Stimulated activated naive B cell treated with anti-CD40 and anti-IgM and Interleukin-4, amounts not matched to agents 10 μg/mL and 1 μg/mL and 100 μg/mL, for 72 hours (primary cell): ENCODE measurements around the gene RAC2.

Experiments
- ATAC-seq, 2 donors: fragments of 150-1000 bp; cut with Tn5 transposase; replicated peaks; 2 replicates each; pipeline ENCODE4 v1.10.0; 2021; ENCODE audit warnings: moderate library complexity in 1 of 2
- DNase-seq: peaks from one replicate; pipeline ENCODE4 v3.0.0; 2021
- H3K27ac Mint-ChIP-seq: one replicate; pipeline ENCODE4 v1.8.0; 2022; ENCODE audit warnings: mild to moderate bottlenecking, mixed read lengths
- H3K27me3 Mint-ChIP-seq, 2 donors: one replicate each; pipeline ENCODE4 v1.8.0; 2022; ENCODE audit warnings: mixed read lengths in 2 of 2
- H3K36me3 Mint-ChIP-seq, 2 donors: one replicate each; pipeline ENCODE4 v1.8.0; 2022; ENCODE audit warnings: mixed read lengths in 2 of 2, mild to moderate bottlenecking in 1 of 2
- H3K4me1 Mint-ChIP-seq, 2 donors: one replicate each; pipeline ENCODE4 v1.8.0; 2022; ENCODE audit warnings: mixed read lengths in 2 of 2, mild to moderate bottlenecking in 1 of 2
- H3K4me3 Mint-ChIP-seq, 2 donors: one replicate each; pipeline ENCODE4 v1.8.0; 2022; ENCODE audit warnings: mild to moderate bottlenecking in 2 of 2, mixed read lengths in 2 of 2, moderate library complexity in 1 of 2
- H3K9me3 Mint-ChIP-seq, 2 donors: one replicate each; pipeline ENCODE4 v1.8.0; 2022; ENCODE audit warnings: mixed read lengths in 2 of 2, mild to moderate bottlenecking in 1 of 2

RAC2 gene

DNA sequence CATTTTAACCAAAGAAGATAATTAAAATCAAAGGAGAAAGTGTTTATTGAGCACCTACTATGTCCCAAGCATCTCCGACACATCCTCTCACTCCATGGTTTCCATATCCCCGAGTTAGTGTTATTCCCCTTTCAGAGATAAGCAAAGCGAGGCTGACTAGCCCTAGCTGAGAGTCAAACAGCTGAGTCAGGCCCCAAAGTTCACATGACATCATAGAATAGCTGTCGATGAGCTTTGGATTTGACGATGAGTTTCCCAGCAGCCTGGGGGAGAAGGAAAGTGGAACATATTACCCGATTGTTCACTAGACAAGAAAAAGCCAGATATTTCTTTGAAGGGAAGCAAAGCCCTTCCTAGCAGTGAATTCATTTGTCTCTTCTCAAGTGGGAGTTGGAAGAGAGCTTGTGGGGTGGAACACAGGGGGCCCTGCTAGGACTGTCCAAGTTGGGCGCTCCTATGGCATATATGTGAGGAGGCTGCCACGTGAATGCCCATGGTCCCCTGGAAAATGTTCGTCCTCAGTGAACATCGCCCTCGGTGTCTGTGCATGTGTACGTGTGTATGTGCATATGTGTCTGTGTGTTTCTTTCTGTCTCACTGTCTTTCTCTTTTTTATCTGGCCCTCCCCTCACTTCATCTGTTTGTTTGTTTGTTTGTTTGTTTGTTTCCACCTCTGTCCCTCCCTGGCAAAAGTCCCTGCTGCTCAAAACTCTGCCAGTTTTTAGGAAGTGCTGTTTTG, 37.7 kb upstream of the RAC2 start:
- peaks cover 70 to 91% of the 10 kb centered on the region in 2 donors for H3K4me1 Mint-ChIP-seq
- peak in 1 of 2 donors; percentile 0 for ATAC-seq

DNA sequence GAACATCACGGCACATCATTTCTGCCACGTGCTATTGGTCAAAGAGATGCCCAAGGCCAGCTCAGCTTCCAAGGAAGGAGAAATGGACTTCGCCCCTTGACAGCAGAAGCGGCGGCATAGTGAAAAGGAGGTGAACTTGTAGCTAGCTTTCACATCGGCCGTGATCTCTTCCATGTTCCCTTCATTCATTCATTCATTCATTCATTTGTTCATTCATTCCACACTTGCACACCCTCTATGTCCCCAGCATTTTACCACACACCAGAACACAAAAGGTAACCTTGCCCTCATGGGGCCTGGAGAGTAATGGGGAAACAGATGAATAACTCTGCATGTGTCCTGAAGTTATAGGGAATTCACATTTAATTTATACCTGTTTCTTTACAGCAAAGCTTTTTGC, 37.1 kb upstream of the RAC2 start:
- Mint-ChIP-seq H3K27me3 (no peaks in the 10 kb centered on the region), H3K9me3 (no peaks in the 10 kb centered on the region), H3K36me3 (peaks cover 2 to 6% of the 10 kb centered on the region in 2 donors), H3K4me3 (no peak overlapping the region), H3K4me1 (peaks cover 67 to 91% of the 10 kb centered on the region in 2 donors), H3K27ac (peak overlapping the region; percentile 51)
- ATAC-seq (no peak), DNase-seq (no peak)

More for the DNA sequence above, 37.7 kb upstream of the RAC2 start:
- peak overlapping the region; percentile 83 to 95 for H3K4me3 Mint-ChIP-seq
- no peak for DNase-seq
- H3K27ac Mint-ChIP-seq: peak overlapping the region; percentile 98
- H3K27me3 Mint-ChIP-seq: no peaks in the 10 kb centered on the region
- H3K36me3 Mint-ChIP-seq: peaks cover 5 to 11% of the 10 kb centered on the region in 2 donors
- H3K9me3 Mint-ChIP-seq: no peaks in the 10 kb centered on the region

DNA sequence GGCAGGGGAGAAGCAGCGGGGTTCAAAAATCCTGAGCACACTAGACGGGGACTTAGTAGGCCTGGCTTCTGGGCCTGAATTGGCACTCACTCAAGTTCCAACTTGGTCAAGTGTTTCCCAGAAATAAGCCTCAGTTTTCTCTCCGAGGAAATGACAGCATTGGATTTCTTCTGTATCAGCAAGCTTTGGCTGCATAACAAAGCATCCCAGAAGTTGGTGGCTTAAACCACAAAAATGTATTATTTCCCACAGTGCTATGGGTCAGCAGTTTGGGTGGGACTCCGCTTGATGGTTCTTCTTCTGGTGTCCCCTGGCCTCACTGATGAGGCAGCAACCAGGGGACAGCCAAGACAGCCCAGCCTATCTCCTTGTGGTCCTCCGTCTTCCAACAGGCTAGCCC, 36.6 kb upstream of the RAC2 start:
- H3K36me3 Mint-ChIP-seq: peaks cover 2 to 3% of the 10 kb centered on the region in 2 donors
- no peak overlapping the region for H3K4me3 Mint-ChIP-seq
- ATAC-seq (no peak), DNase-seq (no peak)
- H3K4me1 Mint-ChIP-seq: peaks cover 68 to 91% of the 10 kb centered on the region in 2 donors
- no peaks in the 10 kb centered on the region for H3K27me3 Mint-ChIP-seq
- H3K27ac Mint-ChIP-seq: peak overlapping the region; percentile 51
- no peaks in the 10 kb centered on the region for H3K9me3 Mint-ChIP-seq

DNA sequence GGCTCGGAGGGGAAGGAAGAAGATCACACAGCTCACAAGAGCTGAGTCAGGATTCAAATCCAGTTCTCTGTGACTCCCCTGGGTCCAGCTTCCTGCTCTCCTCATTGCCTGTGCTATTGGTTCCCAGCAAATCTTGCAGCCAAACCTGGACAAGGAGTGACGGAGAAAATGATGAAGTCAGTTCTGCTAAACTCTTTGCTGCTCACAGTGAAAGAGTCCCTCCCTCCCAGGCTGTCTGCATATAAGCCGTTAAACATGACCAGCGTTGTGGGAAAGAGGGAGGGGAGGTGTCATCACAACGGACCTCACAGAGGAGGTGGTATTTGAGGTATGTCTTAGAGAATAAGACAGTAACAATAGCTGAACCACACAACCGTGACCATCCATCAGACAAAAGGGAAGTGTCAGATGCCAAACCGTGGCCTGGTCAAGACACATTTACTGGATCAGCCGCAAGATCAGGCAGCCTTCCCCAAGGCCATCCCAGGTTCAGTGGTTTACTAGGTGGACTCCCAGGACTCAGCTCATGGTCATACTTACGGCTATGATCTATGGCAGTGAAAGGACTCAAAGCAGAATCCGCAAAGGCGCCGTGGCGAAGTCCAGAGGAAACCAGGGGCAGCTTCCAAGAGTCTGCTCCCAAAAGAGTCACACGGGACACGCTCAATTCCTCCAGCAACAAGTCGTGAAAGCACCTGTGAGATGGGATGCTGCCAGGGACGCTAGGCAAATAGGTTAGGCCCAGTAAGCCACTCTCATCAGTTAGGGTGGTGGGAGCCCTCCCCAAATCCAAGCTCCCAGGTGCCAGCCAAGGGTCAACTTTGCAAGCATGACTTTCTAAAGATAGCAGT, 35.5 kb upstream of the RAC2 start:
- ATAC-seq: peak; percentile 20 to 28
- Mint-ChIP-seq H3K9me3 (no peaks in the 10 kb centered on the region), H3K27ac (peak overlapping the region; percentile 11), H3K36me3 (no peaks in the 10 kb centered on the region), H3K4me3 (no peak overlapping the region), H3K27me3 (no peaks in the 10 kb centered on the region), H3K4me1 (peaks cover 73 to 93% of the 10 kb centered on the region in 2 donors)
- no peak for DNase-seq

DNA sequence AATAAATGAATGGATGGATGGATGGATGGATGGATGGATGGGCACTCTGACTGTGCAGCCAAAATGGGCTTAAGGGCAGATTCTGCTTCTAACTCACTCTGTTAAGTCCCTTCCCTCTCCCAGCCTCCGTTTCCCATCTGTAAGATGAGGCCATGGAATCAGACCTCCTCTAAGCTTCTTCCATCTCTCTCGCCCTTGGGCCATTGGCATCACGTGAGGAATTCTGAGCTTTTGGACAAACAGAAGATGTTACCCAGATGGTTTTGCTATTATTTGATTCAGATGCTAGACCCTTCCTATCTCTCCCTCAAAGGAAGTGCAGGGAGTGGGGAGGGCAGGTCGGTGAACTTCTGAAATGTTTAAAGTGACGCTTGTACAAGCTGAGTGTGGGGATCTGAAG, 34.2 kb upstream of the RAC2 start:
- DNase-seq (no peak), ATAC-seq (no peak)
- no peak overlapping the region for H3K4me3 Mint-ChIP-seq
- H3K36me3 Mint-ChIP-seq: no peaks in the 10 kb centered on the region
- H3K9me3 Mint-ChIP-seq: no peaks in the 10 kb centered on the region
- H3K27me3 Mint-ChIP-seq: no peaks in the 10 kb centered on the region
- H3K4me1 Mint-ChIP-seq: peaks cover 74 to 93% of the 10 kb centered on the region in 2 donors
- peak overlapping the region; percentile 65 for H3K27ac Mint-ChIP-seq

DNA sequence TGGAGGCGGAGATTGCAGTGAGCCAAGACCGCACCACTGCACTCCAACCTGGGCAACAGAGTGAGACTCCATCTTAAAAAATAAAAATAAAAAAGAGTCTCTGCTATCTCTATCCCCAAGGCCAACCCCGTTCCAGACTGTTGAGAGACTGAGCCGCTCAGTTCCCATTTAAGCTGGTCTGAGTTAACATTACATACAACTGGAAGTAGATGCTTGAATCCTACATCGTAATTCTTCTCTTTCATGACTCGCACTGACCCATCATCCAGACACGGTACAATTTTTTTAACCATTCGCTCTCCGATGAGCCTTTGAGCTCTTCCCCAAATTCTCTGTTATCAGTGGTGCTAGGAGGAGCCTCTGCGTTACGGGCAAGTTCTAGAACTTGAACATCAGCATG, 33.3 kb upstream of the RAC2 start:
- H3K36me3 Mint-ChIP-seq: no peaks in the 10 kb centered on the region
- H3K4me3 Mint-ChIP-seq: no peak overlapping the region
- no peaks in the 10 kb centered on the region for H3K9me3 Mint-ChIP-seq
- DNase-seq (no peak), ATAC-seq (no peak)
- H3K27me3 Mint-ChIP-seq: no peaks in the 10 kb centered on the region
- peaks cover 70 to 88% of the 10 kb centered on the region in 2 donors for H3K4me1 Mint-ChIP-seq
- H3K27ac Mint-ChIP-seq: no peak overlapping the region

DNA sequence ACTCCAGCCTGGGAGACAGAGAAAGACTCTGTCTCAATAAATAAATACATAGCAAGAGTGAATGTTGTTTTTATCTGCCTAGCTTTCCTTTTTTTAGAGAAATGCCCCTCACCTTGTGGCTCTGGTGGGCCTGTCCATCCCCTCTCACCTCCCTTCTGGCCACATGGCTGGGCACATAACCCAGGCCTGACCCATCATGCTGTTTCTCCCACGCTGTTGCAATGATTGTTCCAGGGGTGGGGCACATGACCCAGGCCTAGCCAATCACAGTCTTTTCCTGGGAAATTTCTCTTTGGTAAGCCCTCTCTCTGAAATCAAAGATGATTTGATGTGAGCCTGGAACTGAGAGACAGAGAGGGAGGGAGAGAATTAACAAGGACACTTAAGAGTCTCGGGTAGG, 32.7 kb upstream of the RAC2 start:
- Mint-ChIP-seq H3K4me1 (peaks cover 64 to 84% of the 10 kb centered on the region in 2 donors), H3K36me3 (no peaks in the 10 kb centered on the region), H3K4me3 (no peak overlapping the region), H3K27me3 (no peaks in the 10 kb centered on the region), H3K9me3 (no peaks in the 10 kb centered on the region), H3K27ac (no peak overlapping the region)
- ATAC-seq: no peak
- no peak for DNase-seq

DNA sequence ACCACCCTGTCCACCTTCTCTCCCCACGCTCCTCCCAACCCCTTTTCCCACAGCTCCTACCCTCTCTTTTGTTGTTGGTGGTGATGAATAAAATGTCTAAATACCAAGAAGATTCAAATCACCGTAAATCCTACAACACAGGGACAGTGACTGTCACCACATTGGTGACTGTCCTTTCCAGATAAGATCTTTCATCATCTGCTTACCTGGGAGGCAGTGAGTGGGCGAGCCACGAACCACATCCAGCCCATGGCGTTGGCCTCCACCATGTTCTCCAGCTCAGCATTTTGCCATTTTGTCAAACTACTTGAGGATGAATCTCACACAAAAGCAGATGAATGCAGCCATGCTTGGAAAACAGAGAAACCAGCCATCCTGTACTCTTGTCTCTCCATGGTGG, 31.6 kb upstream of the RAC2 start:
- DNase-seq: no peak
- H3K4me1 Mint-ChIP-seq: peaks cover 56 to 76% of the 10 kb centered on the region in 2 donors
- no peak for ATAC-seq
- H3K27ac Mint-ChIP-seq: peak overlapping the region; percentile 14
- H3K9me3 Mint-ChIP-seq: no peaks in the 10 kb centered on the region
- no peak overlapping the region for H3K4me3 Mint-ChIP-seq
- H3K36me3 Mint-ChIP-seq: no peaks in the 10 kb centered on the region
- no peaks in the 10 kb centered on the region for H3K27me3 Mint-ChIP-seq

DNA sequence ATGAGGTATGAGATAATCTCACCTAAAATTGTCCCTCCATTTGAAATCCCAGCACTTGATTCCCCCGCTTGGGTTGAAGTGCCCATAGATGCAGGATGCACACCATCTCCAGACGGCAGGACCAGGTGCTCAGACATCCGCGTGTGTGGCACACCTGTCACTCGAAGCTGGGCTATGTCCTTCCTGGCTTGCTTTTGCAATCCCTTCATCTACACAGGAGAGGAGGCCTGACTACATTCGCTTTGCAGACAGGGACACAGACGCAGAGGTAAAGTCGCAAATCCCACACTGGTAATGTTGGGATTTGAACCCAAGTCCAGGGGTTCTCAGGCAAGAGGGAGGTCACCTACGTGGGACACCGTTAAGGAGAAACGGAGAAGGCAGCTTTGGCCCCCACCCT, 31.1 kb upstream of the RAC2 start:
- Mint-ChIP-seq H3K4me3 (no peak overlapping the region), H3K27me3 (no peaks in the 10 kb centered on the region), H3K9me3 (no peaks in the 10 kb centered on the region), H3K4me1 (peaks cover 55 to 74% of the 10 kb centered on the region in 2 donors), H3K36me3 (no peaks in the 10 kb centered on the region), H3K27ac (peak overlapping the region; percentile 3)
- DNase-seq: no peak
- ATAC-seq: no peak

DNA sequence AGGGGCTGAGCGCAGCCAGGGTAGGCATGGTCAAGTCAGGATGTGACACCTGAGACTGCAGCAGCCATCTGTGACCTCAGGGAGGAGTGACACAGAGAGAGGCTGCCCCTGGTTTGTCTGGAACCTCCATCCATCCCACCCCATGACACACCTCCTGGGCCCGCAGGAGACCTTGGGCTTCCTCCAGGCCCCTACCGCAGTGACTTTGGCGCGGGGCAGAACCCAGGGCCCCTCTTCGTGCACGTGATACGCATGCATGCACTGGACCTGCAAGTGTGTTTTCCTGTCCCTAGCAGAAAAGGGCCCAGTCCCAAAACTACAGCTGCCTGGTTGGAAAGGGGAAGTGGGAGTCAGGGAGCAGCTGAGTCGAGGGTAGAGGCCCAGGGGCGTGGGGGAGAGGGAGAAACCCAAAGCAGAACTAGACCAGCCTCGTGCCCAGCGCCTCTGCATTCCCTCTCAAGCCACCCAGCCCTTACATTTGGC, 30.4 kb upstream of the RAC2 start:
- H3K27ac Mint-ChIP-seq: peak overlapping the region; percentile 84
- H3K36me3 Mint-ChIP-seq: no peaks in the 10 kb centered on the region
- peaks cover 56 to 74% of the 10 kb centered on the region in 2 donors for H3K4me1 Mint-ChIP-seq
- no peaks in the 10 kb centered on the region for H3K27me3 Mint-ChIP-seq
- peak; percentile 80 to 81 for ATAC-seq
- H3K4me3 Mint-ChIP-seq: peak overlapping the region in 1 of 2 donors; percentile 20
- no peaks in the 10 kb centered on the region for H3K9me3 Mint-ChIP-seq
- DNase-seq: peak; percentile 60

DNA sequence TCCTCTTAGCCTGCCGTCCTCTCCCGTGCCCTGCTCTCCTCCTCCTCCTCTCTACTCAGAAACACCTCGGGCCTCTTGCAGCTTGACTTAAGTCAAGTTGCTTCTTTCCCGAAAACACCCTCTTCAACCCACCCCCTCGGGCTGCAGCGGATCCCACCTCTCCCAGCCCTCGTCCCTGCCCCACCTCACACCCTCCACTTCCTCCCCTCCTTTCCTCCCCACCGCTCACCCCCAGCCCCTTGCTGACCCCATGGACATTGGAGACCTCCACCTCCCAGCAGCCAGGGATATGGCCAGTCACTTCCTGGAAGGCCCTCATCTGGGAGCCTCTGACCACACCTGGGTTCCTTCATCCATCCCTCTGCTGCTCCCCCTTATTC, 29.8 kb upstream of the RAC2 start:
- H3K4me3 Mint-ChIP-seq: peak overlapping the region in 1 of 2 donors; percentile 20
- no peak for ATAC-seq

DNA sequence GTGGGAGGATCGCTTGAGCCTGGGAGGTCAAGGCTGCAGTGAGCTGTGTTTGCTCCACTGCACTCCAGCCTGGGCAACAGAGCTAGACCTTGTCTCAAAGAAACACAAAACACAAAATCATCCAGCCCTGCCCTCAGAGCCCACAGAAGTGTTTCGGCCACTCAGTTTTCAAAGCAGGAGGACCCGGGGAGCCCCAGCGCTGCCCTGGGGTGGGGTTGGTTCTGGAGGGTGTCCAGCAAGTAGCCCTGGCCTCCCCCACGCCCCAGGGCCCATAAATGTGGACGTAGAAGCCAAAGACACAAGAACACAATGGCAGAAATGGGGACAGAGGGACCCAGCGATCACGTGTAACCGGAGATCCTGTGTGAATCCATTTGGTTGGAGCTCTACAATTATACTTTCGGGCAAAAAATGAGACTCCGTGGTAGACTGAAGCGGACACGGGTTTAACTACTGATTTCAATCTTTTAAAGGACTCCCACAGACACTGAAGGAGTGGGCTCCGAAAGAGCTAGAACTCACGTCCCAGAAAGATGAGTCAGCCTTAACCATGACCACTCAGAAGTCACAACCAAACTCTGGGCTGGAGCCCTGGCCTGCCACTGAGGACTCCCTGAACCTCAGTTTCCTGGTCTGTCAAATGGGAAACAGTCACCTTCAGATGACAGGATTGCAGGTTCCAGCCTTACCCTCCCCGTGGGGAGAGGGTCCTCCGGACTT, 29.2 kb upstream of the RAC2 start:
- H3K27me3 Mint-ChIP-seq: no peaks in the 10 kb centered on the region
- DNase-seq (no peak), ATAC-seq (peak; percentile 44 to 58)
- peaks cover 48 to 65% of the 10 kb centered on the region in 2 donors for H3K4me1 Mint-ChIP-seq
- no peak overlapping the region for H3K4me3 Mint-ChIP-seq
- H3K36me3 Mint-ChIP-seq: no peaks in the 10 kb centered on the region
- peak overlapping the region; percentile 75 for H3K27ac Mint-ChIP-seq
- no peaks in the 10 kb centered on the region for H3K9me3 Mint-ChIP-seq

More for the DNA sequence above, 29.8 kb upstream of the RAC2 start:
- peak overlapping the region; percentile 75 for H3K27ac Mint-ChIP-seq
- no peaks in the 10 kb centered on the region for H3K36me3 Mint-ChIP-seq
- H3K27me3 Mint-ChIP-seq: no peaks in the 10 kb centered on the region
- peaks cover 54 to 71% of the 10 kb centered on the region in 2 donors for H3K4me1 Mint-ChIP-seq
- no peaks in the 10 kb centered on the region for H3K9me3 Mint-ChIP-seq
- DNase-seq: no peak

DNA sequence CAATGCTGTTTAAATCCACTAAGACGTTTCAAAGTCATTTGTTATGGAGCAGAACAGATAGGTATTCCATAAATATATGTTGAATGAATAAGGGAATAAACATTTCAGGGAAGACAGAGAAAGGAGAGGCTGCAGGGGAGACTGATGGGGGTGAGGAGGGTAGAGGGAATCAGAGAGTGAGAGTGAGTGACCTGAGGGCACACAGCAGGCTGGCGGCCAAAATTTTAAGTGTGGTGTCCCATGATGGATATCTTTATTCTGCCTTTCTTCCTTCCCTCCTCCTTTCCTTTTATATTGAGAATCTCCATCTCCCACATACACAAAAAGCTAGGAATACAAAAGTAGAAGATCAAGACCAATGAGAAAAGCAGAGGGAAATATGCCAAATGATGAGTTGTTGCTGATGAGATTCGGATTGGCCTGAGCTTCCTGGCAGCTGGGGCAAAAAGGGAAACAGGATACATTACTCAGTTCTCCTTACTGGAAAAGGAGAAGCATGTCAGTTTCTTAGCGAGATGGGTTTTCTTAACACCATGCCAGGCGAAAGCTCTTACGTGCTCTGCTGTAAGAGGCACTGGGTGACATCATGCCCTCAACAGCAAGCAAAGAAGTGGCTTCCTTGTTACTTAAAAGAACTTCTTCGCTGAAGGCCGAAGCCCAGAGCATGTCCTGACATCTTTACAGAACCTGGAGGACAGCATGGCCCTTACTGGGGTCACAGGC, 27.0 kb upstream of the RAC2 start:
- Mint-ChIP-seq H3K27me3 (no peaks in the 10 kb centered on the region), H3K27ac (no peak overlapping the region), H3K36me3 (peaks cover 0 to 2% of the 10 kb centered on the region in 2 donors), H3K4me3 (no peak overlapping the region), H3K4me1 (peaks cover 47 to 66% of the 10 kb centered on the region in 2 donors), H3K9me3 (no peaks in the 10 kb centered on the region)
- ATAC-seq (no peak), DNase-seq (no peak)
